HCT116 (cell line): ENCODE data around the gene SDF4. TPM values are rescaled to one million over a fixed set of nuclear protein-coding genes. Genes with fewer than 3 reads are reported as not detected.

ENCODE experiments used
- ATAC-seq: fragments of 200-7000 bp; cut with Tn5 transposase; 2 replicates; pipeline ENCODE4 v1.9.1; 2020; ENCODE audit warnings: mild to moderate bottlenecking, moderate library complexity
- BruUV-seq: library from RNA; stranded (reverse); fragments of 400-500 nt; replicated peaks from 2 replicates; lab custom pipeline; 2021; lab: Mats Ljungman, UMichigan
- CTCF ChIA-PET: fragments of 300-600 bp; sonication (Branson Sonifier 250); formaldehyde crosslinking; loops from one replicate; lab custom pipeline; 2021; ENCODE audit warnings: antibody characterized with exemption; lab: Charles Lee
- POLR2A ChIA-PET: fragments of 300-600, 350-600 bp; sonication (Branson Sonifier 250); formaldehyde crosslinking; loops from one replicate; lab custom pipeline; 2021; ENCODE audit warnings: antibody characterized with exemption; lab: Charles Lee
- RAD21 ChIA-PET, 2 experiments: fragments of 300-600 bp; sonication (Branson Sonifier 250); formaldehyde crosslinking; loops; one replicate each; lab custom pipeline; 2023; ENCODE audit warnings: low total read pairs in 2 of 2; ENCODE audit not compliant: uncharacterized antibody in 2 of 2, unreplicated experiment in 2 of 2, low non-redundant PET in 1 of 2; lab: Charles Lee
- DNase-seq: peaks from one replicate; pipeline ENCODE4 v3.0.0-alpha.2; 2010; ENCODE audit warnings: low read depth, low spot score
- H2AFZ ChIP-seq: fragments of 200-600 bp; shearing (Covaris generic), sonication (generic); 2 replicates; pipeline ENCODE4 v1.6.1; 2017; ENCODE audit warnings: low read depth, mixed run types, mixed read lengths, antibody characterized with exemption, low read length; ENCODE audit not compliant: poor library complexity, severe bottlenecking
- H3K27ac ChIP-seq: 2 replicates; pipeline ENCODE4 v1.5.1; 2012; ENCODE audit warnings: low read depth, low read length
- H3K27me3 ChIP-seq: fragments of 200-600 bp; sonication (generic); 2 replicates; pipeline ENCODE4 v1.6.1; 2016; ENCODE audit warnings: mixed run types, low read length, mixed read lengths; ENCODE audit not compliant: insufficient read depth
- H3K36me3 ChIP-seq, 2 experiments: fragments of 200-500 bp in 1 of 2; fragments of 200-600 bp in 1 of 2; sonication (Bioruptor generic) in 1 of 2; sonication (generic) in 1 of 2; 2 replicates each; pipeline versions ENCODE4 v1.5.1 to v1.6.1; 2014 to 2016; ENCODE audit warnings: low read length in 2 of 2, inconsistent platforms in 1 of 2, mixed read lengths in 1 of 2, mixed run types in 1 of 2; ENCODE audit not compliant: insufficient read depth in 2 of 2, control insufficient read depth in 1 of 2
- H3K4me1 ChIP-seq, 2 experiments: fragments of 200-600 bp in 1 of 2; sonication (generic) in 1 of 2; 2 replicates each; pipeline versions ENCODE4 v1.5.1 to v1.6.1; 2012 to 2017; ENCODE audit warnings: low read length in 2 of 2, inconsistent platforms in 1 of 2, mild to moderate bottlenecking in 1 of 2, mixed read lengths in 1 of 2, mixed run types in 1 of 2, moderate library complexity in 1 of 2; ENCODE audit not compliant: insufficient read depth in 2 of 2, control insufficient read depth in 1 of 2
- H3K4me2 ChIP-seq: fragments of 200-600 bp; sonication (generic); 2 replicates; pipeline ENCODE4 v1.6.1; 2017; ENCODE audit warnings: mixed run types, low read length, mixed read lengths
- H3K4me3 ChIP-seq, 2 experiments: fragments of 200-600 bp in 1 of 2; sonication (generic) in 1 of 2; replicated peaks in 1 of 2; 2 replicates each; pipeline ENCODE4 v1.5.1; 2011 to 2016; ENCODE audit warnings: low read length in 2 of 2, control low read depth in 1 of 2, low read depth in 1 of 2, mild to moderate bottlenecking in 1 of 2, mixed read lengths in 1 of 2, mixed run types in 1 of 2
- H3K79me2 ChIP-seq: fragments of 200-600 bp; sonication (generic); 2 replicates; pipeline ENCODE4 v1.6.1; 2017; ENCODE audit warnings: mild to moderate bottlenecking, mixed run types, low read length, moderate library complexity, mixed read lengths; ENCODE audit not compliant: insufficient read depth
- H3K9ac ChIP-seq: fragments of 200-600 bp; sonication (generic); 2 replicates; pipeline ENCODE4 v1.6.1; 2016; ENCODE audit warnings: low read length, mixed read lengths
- H3K9me2 ChIP-seq: fragments of 200-600 bp; sonication (generic), shearing (Covaris generic); 2 replicates; pipeline ENCODE4 v1.6.1; 2017; ENCODE audit warnings: mixed run types, mild to moderate bottlenecking, moderate library complexity; ENCODE audit not compliant: insufficient read depth
- H3K9me3 ChIP-seq, 2 experiments: fragments of 200-500 bp in 1 of 2; fragments of 200-600 bp in 1 of 2; sonication (Bioruptor generic) in 1 of 2; sonication (generic) in 1 of 2; 2 replicates each; pipeline ENCODE4 v1.6.1; 2014 to 2017; ENCODE audit warnings: low read length in 2 of 2, mixed read lengths in 2 of 2, inconsistent platforms in 1 of 2, low read depth in 1 of 2, mild to moderate bottlenecking in 1 of 2, mixed run types in 1 of 2, moderate library complexity in 1 of 2; ENCODE audit not compliant: control insufficient read depth in 1 of 2, insufficient read depth in 1 of 2
- H4K20me1 ChIP-seq: fragments of 200-600 bp; sonication (generic), shearing (Covaris generic); 2 replicates; pipeline ENCODE4 v1.6.1; 2017; ENCODE audit warnings: mixed run types, mild to moderate bottlenecking, moderate library complexity; ENCODE audit not compliant: insufficient read depth
- CEBPB ChIP-seq: IDR thresholded peaks from 2 replicates; pipeline ENCODE4 v1.6.1; 2012; ENCODE audit warnings: low read depth
- CTCF ChIP-seq, 3 experiments: fragments of 200-600 bp in 1 of 3; sonication (generic) in 1 of 3; IDR thresholded peaks in 2 of 3; conservative IDR thresholded peaks in 1 of 3; 2 replicates each; pipeline ENCODE4 v1.5.1; 2012 to 2017; ENCODE audit warnings: low read depth in 2 of 3, low read length in 2 of 3, antibody characterized with exemption in 1 of 3, borderline replicate concordance in 1 of 3, control low read depth in 1 of 3, mild to moderate bottlenecking in 1 of 3, mixed read lengths in 1 of 3, mixed run types in 1 of 3, moderate library complexity in 1 of 3; ENCODE audit not compliant: insufficient read depth in 1 of 3
- EGR1 ChIP-seq: IDR thresholded peaks from 2 replicates; pipeline ENCODE4 v1.6.1; 2012; ENCODE audit warnings: low read depth
- POLR2A ChIP-seq: IDR thresholded peaks from 2 replicates; pipeline ENCODE4 v1.7.0; 2011; ENCODE audit warnings: borderline replicate concordance; ENCODE audit not compliant: insufficient read depth, insufficient read length; ENCODE audit errors: extremely low read depth
- POLR2AphosphoS5 ChIP-seq: IDR thresholded peaks from 2 replicates; pipeline ENCODE4 v1.6.1; 2011; ENCODE audit warnings: mild to moderate bottlenecking, low read depth, low read length, moderate library complexity
- RAD21 ChIP-seq: IDR thresholded peaks from 2 replicates; pipeline ENCODE4 v1.6.1; 2012; ENCODE audit warnings: low read depth, mild to moderate bottlenecking
- REST ChIP-seq: IDR thresholded peaks from 2 replicates; pipeline ENCODE4 v1.6.1; 2012; ENCODE audit warnings: low read depth
- SP1 ChIP-seq: IDR thresholded peaks from 2 replicates; pipeline ENCODE4 v1.6.1; 2012; ENCODE audit warnings: low read depth
- ZBTB33 ChIP-seq: IDR thresholded peaks from 2 replicates; pipeline ENCODE4 v1.6.1; 2011; ENCODE audit warnings: mild to moderate bottlenecking, low read length, moderate library complexity; ENCODE audit not compliant: insufficient replicate concordance; ENCODE audit errors: extremely low read depth
- ZFX ChIP-seq: fragments of 450-650 bp; IDR thresholded peaks from 2 replicates; pipeline ENCODE4 v1.6.1; 2017
- intact Hi-C: fragments of 100-400 bp; cut with micrococcal nuclease; formaldehyde crosslinking; loops from 2 replicates; pipeline ENCODE4 v1.10.0; 2022
- total RNA-seq: library from RNA; stranded (reverse); gene quantifications from one replicate; pipeline ENCODE4 v1.2.1, GENCODE V29; 2021; ENCODE audit not compliant: unreplicated experiment

The SDF4 gene
- total RNA-seq, 1 experiment from 2014 or later = 133 TPM

- no peak overlapping the region for H3K9ac ChIP-seq
- no peak for DNase-seq
- RAD21 ChIA-PET = interaction anchor here in 1 of 2 experiments (0.6 kb wide), 1 partner anchor 66 kb away, joined by 3 read pairs; no protein-coding TSS in a partner anchor
- POLR2A ChIA-PET = interaction anchor here (0.8 kb wide), 1 partner anchor 25 kb away, joined by 4 read pairs; no protein-coding TSS in a partner anchor
- H3K9me2 ChIP-seq = no peaks in the 10 kb centered on the region
- TF ChIP-seq EGR1 (no peak), SP1 (no peak), CTCF (IDR thresholded peaks at IDR 0.05 in 2 of 3, conservative IDR thresholded peaks at IDR 0.05 in 1 of 3; ENCODE audit: borderline replicate concordance in 1 of 3, insufficient read depth in 1 of 3, low read depth in 2 of 3, low read length in 2 of 3) (no peak), REST (no peak), ZFX (no peak), CEBPB (no peak), POLR2AphosphoS5 (no peak), POLR2A (no peak), RAD21 (no peak), ZBTB33 (no peak)
- intact Hi-C loops = no loop called here
- H3K79me2 ChIP-seq = no peaks in the 10 kb centered on the region
- H3K36me3 ChIP-seq = no peaks in the 10 kb centered on the region
- peaks cover 0 to 13% of the 10 kb centered on the region in 2 experiments; a peak in 2 of 4 replicates for H3K4me1 ChIP-seq
- H3K4me3 ChIP-seq = no peak overlapping the region
- H3K27me3 ChIP-seq = no peaks in the 10 kb centered on the region
- H3K27ac ChIP-seq = no peak overlapping the region
- BruUV-seq = no TSS peak
- peaks cover 0 to 11% of the 10 kb centered on the region in 2 experiments; a peak in 1 of 4 replicates for H3K9me3 ChIP-seq
- H4K20me1 ChIP-seq = no peaks in the 10 kb centered on the region
- ATAC-seq = no peak
- CTCF ChIA-PET = no interaction called here
- H2AFZ ChIP-seq = no peak overlapping the region
- no peak overlapping the region for H3K4me2 ChIP-seq
Observed at GRCh38 chr1:1187938-1188337, 43.9 kb downstream of the SDF4 start.
